H9 (cell line): Measurements from ENCODE around the gene PLGRKT. TPM values are rescaled to one million over a fixed set of nuclear protein-coding genes. Genes with fewer than 3 reads are reported as not detected.

Experiments
- DNase-seq: peaks from one replicate; pipeline ENCODE4 v3.0.0-alpha.2; 2017
- H2AFZ ChIP-seq: one replicate; pipeline ENCODE4 v1.6.1; 2013; ENCODE audit warnings: mild to moderate bottlenecking, low read length, control low read depth, moderate library complexity
- H2AK5ac ChIP-seq: 2 replicates; pipeline ENCODE4 v1.6.1; 2013; ENCODE audit warnings: low read length, control low read depth, mixed read lengths; ENCODE audit not compliant: insufficient read length
- H2BK120ac ChIP-seq: one replicate; pipeline ENCODE4 v1.6.1; 2013; ENCODE audit warnings: low read depth, mild to moderate bottlenecking, low read length, control low read depth, inconsistent platforms; ENCODE audit not compliant: poor library complexity, severe bottlenecking
- H2BK12ac ChIP-seq: 2 replicates; pipeline ENCODE4 v1.6.1; 2013; ENCODE audit warnings: low read length, control low read depth, mixed read lengths, low read depth; ENCODE audit not compliant: insufficient read length
- H2BK15ac ChIP-seq: 2 replicates; pipeline ENCODE4 v1.6.1; 2013; ENCODE audit warnings: low read depth, low read length, control low read depth
- H2BK20ac ChIP-seq: one replicate; pipeline ENCODE4 v1.6.1; 2013; ENCODE audit warnings: low read depth, mild to moderate bottlenecking, low read length, control low read depth, inconsistent platforms; ENCODE audit not compliant: poor library complexity, severe bottlenecking
- H2BK5ac ChIP-seq: 2 replicates; pipeline ENCODE4 v1.6.1; 2013; ENCODE audit warnings: low read length, control low read depth, mixed read lengths; ENCODE audit not compliant: insufficient read length
- H3K14ac ChIP-seq: 2 replicates; pipeline ENCODE4 v1.6.1; 2013; ENCODE audit warnings: low read length, control low read depth; ENCODE audit not compliant: insufficient read depth
- H3K18ac ChIP-seq: 2 replicates; pipeline ENCODE4 v1.6.1; 2013; ENCODE audit warnings: low read depth, mild to moderate bottlenecking, mixed read lengths, low read length, control low read depth; ENCODE audit not compliant: insufficient read length
- H3K23ac ChIP-seq: 2 replicates; pipeline ENCODE4 v1.6.1; 2013; ENCODE audit warnings: low read length, control low read depth, mixed read lengths, low read depth; ENCODE audit not compliant: insufficient read length
- H3K23me2 ChIP-seq: 2 replicates; pipeline ENCODE4 v1.6.1; 2013; ENCODE audit warnings: low read depth, mild to moderate bottlenecking, mixed read lengths, low read length, control low read depth; ENCODE audit not compliant: insufficient read length, poor library complexity, severe bottlenecking
- H3K27ac ChIP-seq: 2 replicates; pipeline ENCODE4 v1.5.1; 2013; ENCODE audit warnings: low read length, control low read depth, mixed read lengths, low read depth; ENCODE audit not compliant: insufficient read length
- H3K27me3 ChIP-seq: 2 replicates; pipeline ENCODE4 v1.6.1; 2013; ENCODE audit warnings: low read length, control low read depth, inconsistent platforms; ENCODE audit not compliant: insufficient read depth
- H3K4ac ChIP-seq: 2 replicates; pipeline ENCODE4 v1.6.1; 2013; ENCODE audit warnings: low read depth, mild to moderate bottlenecking, control low read depth, inconsistent platforms, low read length, moderate library complexity
- H3K4me1 ChIP-seq: 2 replicates; pipeline ENCODE4 v1.6.1; 2013; ENCODE audit warnings: low read length, control low read depth, inconsistent platforms; ENCODE audit not compliant: insufficient read depth
- H3K4me2 ChIP-seq: 2 replicates; pipeline ENCODE4 v1.6.1; 2013; ENCODE audit warnings: low read length, control low read depth, mixed read lengths; ENCODE audit not compliant: insufficient read length, insufficient read depth
- H3K56ac ChIP-seq: 2 replicates; pipeline ENCODE4 v1.6.1; 2013; ENCODE audit warnings: low read depth, mild to moderate bottlenecking, mixed read lengths, low read length, control low read depth; ENCODE audit not compliant: insufficient read length
- H3K79me1 ChIP-seq: 2 replicates; pipeline ENCODE4 v1.6.1; 2013; ENCODE audit warnings: low read depth, mild to moderate bottlenecking, moderate library complexity, low read length, control low read depth, inconsistent platforms; ENCODE audit not compliant: insufficient read depth, poor library complexity, severe bottlenecking
- H3K79me2 ChIP-seq: 2 replicates; pipeline ENCODE4 v1.6.1; 2013; ENCODE audit warnings: low read length, control low read depth, inconsistent platforms; ENCODE audit not compliant: insufficient read depth
- H3K9ac ChIP-seq: 2 replicates; pipeline ENCODE4 v1.6.1; 2013; ENCODE audit warnings: low read length, control low read depth, mixed read lengths; ENCODE audit not compliant: insufficient read length; ENCODE audit errors: extremely low read depth
- H3K9me3 ChIP-seq: one replicate; pipeline ENCODE4 v1.6.1; 2013; ENCODE audit warnings: low read depth, low read length, inconsistent platforms; ENCODE audit not compliant: control insufficient read depth
- H3T11ph ChIP-seq: one replicate; pipeline ENCODE4 v1.6.1; 2013; ENCODE audit warnings: mild to moderate bottlenecking, low read length, control low read depth, inconsistent platforms
- H4K20me1 ChIP-seq: one replicate; pipeline ENCODE4 v1.6.1; 2013; ENCODE audit not compliant: control insufficient read depth, insufficient read length, insufficient read depth
- H4K5ac ChIP-seq: 2 replicates; pipeline ENCODE4 v1.6.1; 2013; ENCODE audit warnings: low read depth, mild to moderate bottlenecking, mixed read lengths, low read length, control low read depth; ENCODE audit not compliant: insufficient read length
- H4K8ac ChIP-seq: replicated peaks from 2 replicates; pipeline ENCODE4 v1.6.1; 2013; ENCODE audit warnings: low read length, control low read depth, mixed read lengths, low read depth; ENCODE audit not compliant: insufficient read length
- H4K91ac ChIP-seq: 2 replicates; pipeline ENCODE4 v1.6.1; 2013; ENCODE audit warnings: low read depth, mild to moderate bottlenecking, moderate library complexity, mixed read lengths, low read length, control low read depth; ENCODE audit not compliant: insufficient read length
- H3K27ac Mint-ChIP-seq, 3 experiments: 2 replicates in 2 of 3; 3 replicates in 1 of 3; pipeline ENCODE4 v1.8.0; 2020 to 2021; ENCODE audit warnings: mixed read lengths in 3 of 3, mild to moderate bottlenecking in 1 of 3, moderate library complexity in 1 of 3
- H3K27me3 Mint-ChIP-seq: 2 replicates; pipeline ENCODE4 v1.8.0; 2021; ENCODE audit warnings: low read depth, mild to moderate bottlenecking, moderate library complexity, mixed read lengths
- H3K36me3 Mint-ChIP-seq, 3 experiments: 2 replicates in 2 of 3; 3 replicates in 1 of 3; pipeline ENCODE4 v1.8.0; 2020 to 2021; ENCODE audit warnings: low read depth in 3 of 3, mixed read lengths in 3 of 3; ENCODE audit not compliant: insufficient read depth in 1 of 3
- H3K4me1 Mint-ChIP-seq, 2 experiments: 2 replicates each; pipeline ENCODE4 v1.8.0; 2020; ENCODE audit warnings: mixed read lengths in 2 of 2
- H3K4me3 Mint-ChIP-seq, 2 experiments: 2 replicates in 1 of 2; 3 replicates in 1 of 2; pipeline ENCODE4 v1.8.0; 2020 to 2021; ENCODE audit warnings: mild to moderate bottlenecking in 2 of 2, mixed read lengths in 2 of 2, moderate library complexity in 1 of 2
- H3K9me3 Mint-ChIP-seq, 2 experiments: 2 replicates in 1 of 2; 3 replicates in 1 of 2; pipeline ENCODE4 v1.8.0; 2020; ENCODE audit warnings: mild to moderate bottlenecking in 2 of 2, mixed read lengths in 2 of 2, moderate library complexity in 1 of 2
- CTCF ChIP-seq: fragments of 200-600 bp; sonication (generic); conservative IDR thresholded peaks from 3 replicates; pipeline ENCODE4 v1.8.0; 2021; ENCODE audit warnings: antibody characterized with exemption, mild to moderate bottlenecking
- total RNA-seq: library from RNA; stranded (reverse); gene quantifications from 2 replicates; pipeline ENCODE4 v1.2.1, GENCODE V29; 2021

Gene PLGRKT
- total RNA-seq, 1 experiment from 2014 or later = 19.6 TPM

GRCh38 chr9:5427005-5427404 is 10.7 kb downstream of the PLGRKT start:
- H3K4me2 ChIP-seq = no peak overlapping the region
- H3K27ac ChIP-seq = no peak overlapping the region
- H4K5ac ChIP-seq = no peak overlapping the region
- H3K9ac ChIP-seq = no peak overlapping the region
- no peak overlapping the region for H2AK5ac ChIP-seq
- no peaks in the 10 kb centered on the region for H3K79me2 ChIP-seq
- H3K23me2 ChIP-seq = no peaks in the 10 kb centered on the region
- peaks cover 1 to 2% of the 10 kb centered on the region in 2 experiments; a peak in 2 of 5 replicates for H3K9me3 Mint-ChIP-seq
- no peaks in the 10 kb centered on the region for H3K27me3 ChIP-seq
- H3K23ac ChIP-seq = no peak overlapping the region
- no peak overlapping the region for H2AFZ ChIP-seq
- no peak overlapping the region for H3K14ac ChIP-seq
- no peak for TF ChIP-seq CTCF
- no peak overlapping the region for H3K4me3 Mint-ChIP-seq
- H2BK15ac ChIP-seq = no peak overlapping the region
- no peak overlapping the region for H3K4ac ChIP-seq
- no peak overlapping the region for H3K27ac Mint-ChIP-seq
- H3K56ac ChIP-seq = no peak overlapping the region
- H3K18ac ChIP-seq = no peak overlapping the region
- no peak overlapping the region for H2BK5ac ChIP-seq
- H4K20me1 ChIP-seq = no peaks in the 10 kb centered on the region
- H4K8ac ChIP-seq = no peak overlapping the region
- no peaks in the 10 kb centered on the region for H3K9me3 ChIP-seq
- no peaks in the 10 kb centered on the region for H3K79me1 ChIP-seq
- peaks cover 7 to 11% of the 10 kb centered on the region in 2 experiments for H3K4me1 Mint-ChIP-seq
- no peak for DNase-seq
- peaks cover 7 to 12% (median 12%) of the 10 kb centered on the region in 3 experiments for H3K36me3 Mint-ChIP-seq
- H3T11ph ChIP-seq = no peak overlapping the region
- H2BK20ac ChIP-seq = no peak overlapping the region
- H2BK12ac ChIP-seq = no peak overlapping the region
- no peaks in the 10 kb centered on the region for H3K27me3 Mint-ChIP-seq
- H3K4me1 ChIP-seq = no peaks in the 10 kb centered on the region
- H2BK120ac ChIP-seq = no peak overlapping the region
- H4K91ac ChIP-seq = no peak overlapping the region
